Upper lobe of left lung (tissue), 4 donors: ENCODE data around the gene TMEM256.

Experiments used
- CTCF ChIP-seq, 6 experiments: fragments of 450-650 bp in 4 of 6; fragments of 200-600 bp in 2 of 6; sonication (generic) in 2 of 6; IDR thresholded peaks; one replicate each; pipeline ENCODE4 v1.5.1; 2016 to 2019; ENCODE audit warnings: antibody characterized with exemption in 6 of 6
- EP300 ChIP-seq, 4 donors: sonication (generic); formaldehyde crosslinking; IDR thresholded peaks; one replicate each; pipeline ENCODE4 v1.5.1; 2017; ENCODE audit warnings: antibody characterized with exemption in 4 of 4, control low read depth in 2 of 4
- POLR2A ChIP-seq, 4 donors: fragments of 450-650 bp; IDR thresholded peaks; one replicate each; pipeline ENCODE4 v1.5.1; 2016 to 2017; ENCODE audit warnings: antibody characterized with exemption in 4 of 4, mild to moderate bottlenecking in 2 of 4

- no peak for TF ChIP-seq CTCF (IDR thresholded peaks at IDR 0.05)
- TF ChIP-seq EP300 (IDR thresholded peaks at IDR 0.05), result no peak
- TF ChIP-seq POLR2A (IDR thresholded peaks at IDR 0.05), result no peak
Measured at GRCh38 chr17:7355053-7355452, 48.8 kb downstream of the TMEM256 start, which contains the start of gene TMEM95.
